Activated T-helper 17 cell treated with anti-CD3 and anti-CD28 coated beads, Interleukin-2, amount 50 U/mL, for 72 hours (primary cell): Measurements from ENCODE around the gene TMEM200B. TPM values are rescaled to one million over a fixed set of nuclear protein-coding genes. Genes with fewer than 3 reads are reported as not detected.

Source experiments
- ATAC-seq: fragments of 150-1000 bp; cut with Tn5 transposase; replicated peaks from 2 replicates; pipeline ENCODE4 v1.10.0; 2021; ENCODE audit warnings: mild to moderate bottlenecking, moderate library complexity
- H3K27ac Mint-ChIP-seq: one replicate; pipeline ENCODE4 v1.8.0; 2022; ENCODE audit warnings: mixed read lengths
- H3K27me3 Mint-ChIP-seq: one replicate; pipeline ENCODE4 v1.8.0; 2022; ENCODE audit warnings: mixed read lengths
- H3K36me3 Mint-ChIP-seq: one replicate; pipeline ENCODE4 v1.8.0; 2022; ENCODE audit warnings: low read depth, mild to moderate bottlenecking, mixed read lengths
- H3K4me1 Mint-ChIP-seq: one replicate; pipeline ENCODE4 v1.8.0; 2022; ENCODE audit warnings: mixed read lengths
- H3K4me3 Mint-ChIP-seq: one replicate; pipeline ENCODE4 v1.8.0; 2022; ENCODE audit warnings: mild to moderate bottlenecking, mixed read lengths
- H3K9me3 Mint-ChIP-seq: one replicate; pipeline ENCODE4 v1.8.0; 2022; ENCODE audit warnings: mixed read lengths
- total RNA-seq, 2 donors: library from RNA; stranded (reverse); gene quantifications; one replicate each; pipeline ENCODE4 v1.2.3, GENCODE V29; 2022

Gene TMEM200B
- total RNA-seq, 2 donors from 2014 or later, result 1.1 TPM; not detected in 1

GRCh38 chr1:29124366-29125236 lies 898 bp upstream of the TMEM200B start:
- H3K9me3 Mint-ChIP-seq, result no peaks in the 10 kb centered on the region

GRCh38 chr1:29123053-29123886 lies 433 bp downstream of the TMEM200B start:
- Mint-ChIP-seq H3K36me3 (peaks cover 19% of the 10 kb centered on the region), H3K27me3 (peaks cover 8% of the 10 kb centered on the region), H3K9me3 (no peaks in the 10 kb centered on the region), H3K4me3 (peak overlapping the region; percentile 55), H3K27ac (no peak overlapping the region), H3K4me1 (no peaks in the 10 kb centered on the region)
- ATAC-seq, result peak; percentile 13

More at GRCh38 chr1:29124366-29125236, 898 bp upstream of the TMEM200B start:
- Mint-ChIP-seq H3K27ac (no peak overlapping the region), H3K36me3 (peaks cover 6% of the 10 kb centered on the region), H3K27me3 (peaks cover 8% of the 10 kb centered on the region), H3K4me3 (peak overlapping the region; percentile 74), H3K4me1 (no peaks in the 10 kb centered on the region)
- peak; percentile 66 for ATAC-seq

GRCh38 chr1:29122682-29123052 lies 1.0 kb downstream of the TMEM200B start:
- H3K9me3 Mint-ChIP-seq, result no peaks in the 10 kb centered on the region
- H3K36me3 Mint-ChIP-seq, result peaks cover 25% of the 10 kb centered on the region
- no peak overlapping the region for H3K27ac Mint-ChIP-seq
- H3K4me3 Mint-ChIP-seq, result peak overlapping the region; percentile 55
- peaks cover 8% of the 10 kb centered on the region for H3K27me3 Mint-ChIP-seq
- peak; percentile 4 for ATAC-seq
- no peaks in the 10 kb centered on the region for H3K4me1 Mint-ChIP-seq

GRCh38 chr1:29121936-29122681 lies 1.6 kb downstream of the TMEM200B start:
- Mint-ChIP-seq H3K4me1 (no peaks in the 10 kb centered on the region), H3K36me3 (peaks cover 30% of the 10 kb centered on the region), H3K27ac (no peak overlapping the region), H3K4me3 (peak overlapping the region; percentile 55), H3K9me3 (no peaks in the 10 kb centered on the region), H3K27me3 (peaks cover 8% of the 10 kb centered on the region)
- ATAC-seq, result no peak

- Mint-ChIP-seq H3K4me3 (no peak overlapping the region), H3K9me3 (no peaks in the 10 kb centered on the region), H3K27ac (no peak overlapping the region), H3K4me1 (no peaks in the 10 kb centered on the region), H3K27me3 (peaks cover 8% of the 10 kb centered on the region), H3K36me3 (peaks cover 36% of the 10 kb centered on the region)
- no peak for ATAC-seq
Measured at GRCh38 chr1:29121516-29121935, 2.2 kb downstream of the TMEM200B start.

- no peaks in the 10 kb centered on the region for H3K4me1 Mint-ChIP-seq
- H3K27ac Mint-ChIP-seq, result no peak overlapping the region
- no peaks in the 10 kb centered on the region for H3K9me3 Mint-ChIP-seq
- H3K4me3 Mint-ChIP-seq, result peak overlapping the region; percentile 12
- peak; percentile 71 for ATAC-seq
- peaks cover 41% of the 10 kb centered on the region for H3K36me3 Mint-ChIP-seq
- H3K27me3 Mint-ChIP-seq, result peaks cover 8% of the 10 kb centered on the region
Measured at GRCh38 chr1:29120947-29121485, 2.7 kb downstream of the TMEM200B start.

GRCh38 chr1:29120367-29120766 lies 3.3 kb downstream of the TMEM200B start:
- H3K36me3 Mint-ChIP-seq, result peaks cover 48% of the 10 kb centered on the region
- peaks cover 2% of the 10 kb centered on the region for H3K27me3 Mint-ChIP-seq
- H3K27ac Mint-ChIP-seq, result no peak overlapping the region
- no peaks in the 10 kb centered on the region for H3K4me1 Mint-ChIP-seq
- H3K4me3 Mint-ChIP-seq, result peak overlapping the region; percentile 12
- ATAC-seq, result no peak
- no peaks in the 10 kb centered on the region for H3K9me3 Mint-ChIP-seq

GRCh38 chr1:29119121-29119929 lies 4.4 kb downstream of the TMEM200B start:
- no peaks in the 10 kb centered on the region for H3K9me3 Mint-ChIP-seq
- ATAC-seq, result no peak
- no peaks in the 10 kb centered on the region for H3K4me1 Mint-ChIP-seq
- peak overlapping the region; percentile 12 for H3K4me3 Mint-ChIP-seq
- peaks cover 57% of the 10 kb centered on the region for H3K36me3 Mint-ChIP-seq
- no peak overlapping the region for H3K27ac Mint-ChIP-seq
- no peaks in the 10 kb centered on the region for H3K27me3 Mint-ChIP-seq

GRCh38 chr1:29117381-29117780 lies 6.3 kb downstream of the TMEM200B start:
- ATAC-seq, result no peak
- no peaks in the 10 kb centered on the region for H3K4me1 Mint-ChIP-seq
- peaks cover 76% of the 10 kb centered on the region for H3K36me3 Mint-ChIP-seq
- H3K4me3 Mint-ChIP-seq, result no peak overlapping the region
- no peaks in the 10 kb centered on the region for H3K27me3 Mint-ChIP-seq
- H3K27ac Mint-ChIP-seq, result peak overlapping the region; percentile 8
- no peaks in the 10 kb centered on the region for H3K9me3 Mint-ChIP-seq

GRCh38 chr1:29114654-29115053 lies 9.0 kb downstream of the TMEM200B start:
- Mint-ChIP-seq H3K9me3 (no peaks in the 10 kb centered on the region), H3K27ac (no peak overlapping the region), H3K4me3 (no peak overlapping the region), H3K36me3 (peaks cover 95% of the 10 kb centered on the region), H3K4me1 (no peaks in the 10 kb centered on the region), H3K27me3 (no peaks in the 10 kb centered on the region)
- ATAC-seq, result no peak

- H3K36me3 Mint-ChIP-seq, result peaks cover 96% of the 10 kb centered on the region
- no peaks in the 10 kb centered on the region for H3K9me3 Mint-ChIP-seq
- no peak overlapping the region for H3K27ac Mint-ChIP-seq
- H3K27me3 Mint-ChIP-seq, result no peaks in the 10 kb centered on the region
- H3K4me3 Mint-ChIP-seq, result no peak overlapping the region
- no peak for ATAC-seq
- no peaks in the 10 kb centered on the region for H3K4me1 Mint-ChIP-seq
Measured at GRCh38 chr1:29113413-29114117, 10.1 kb downstream of the TMEM200B start.

- no peaks in the 10 kb centered on the region for H3K27me3 Mint-ChIP-seq
- no peak overlapping the region for H3K27ac Mint-ChIP-seq
- no peak for ATAC-seq
- no peaks in the 10 kb centered on the region for H3K4me1 Mint-ChIP-seq
- H3K4me3 Mint-ChIP-seq, result no peak overlapping the region
- peaks cover 95% of the 10 kb centered on the region for H3K36me3 Mint-ChIP-seq
- H3K9me3 Mint-ChIP-seq, result no peaks in the 10 kb centered on the region
Measured at GRCh38 chr1:29112705-29113412, 10.8 kb downstream of the TMEM200B start.
